HG02981 (cell line): Measurements from ENCODE around the gene MYBPH.

ENCODE experiments used
- ATAC-seq: cut with Tn5 transposase; IDR thresholded peaks from one replicate; pipeline ENCODE4 v1.9.1; 2021; ENCODE audit warnings: mild to moderate bottlenecking, moderate library complexity; ENCODE audit not compliant: unreplicated experiment

MYBPH gene

DNA sequence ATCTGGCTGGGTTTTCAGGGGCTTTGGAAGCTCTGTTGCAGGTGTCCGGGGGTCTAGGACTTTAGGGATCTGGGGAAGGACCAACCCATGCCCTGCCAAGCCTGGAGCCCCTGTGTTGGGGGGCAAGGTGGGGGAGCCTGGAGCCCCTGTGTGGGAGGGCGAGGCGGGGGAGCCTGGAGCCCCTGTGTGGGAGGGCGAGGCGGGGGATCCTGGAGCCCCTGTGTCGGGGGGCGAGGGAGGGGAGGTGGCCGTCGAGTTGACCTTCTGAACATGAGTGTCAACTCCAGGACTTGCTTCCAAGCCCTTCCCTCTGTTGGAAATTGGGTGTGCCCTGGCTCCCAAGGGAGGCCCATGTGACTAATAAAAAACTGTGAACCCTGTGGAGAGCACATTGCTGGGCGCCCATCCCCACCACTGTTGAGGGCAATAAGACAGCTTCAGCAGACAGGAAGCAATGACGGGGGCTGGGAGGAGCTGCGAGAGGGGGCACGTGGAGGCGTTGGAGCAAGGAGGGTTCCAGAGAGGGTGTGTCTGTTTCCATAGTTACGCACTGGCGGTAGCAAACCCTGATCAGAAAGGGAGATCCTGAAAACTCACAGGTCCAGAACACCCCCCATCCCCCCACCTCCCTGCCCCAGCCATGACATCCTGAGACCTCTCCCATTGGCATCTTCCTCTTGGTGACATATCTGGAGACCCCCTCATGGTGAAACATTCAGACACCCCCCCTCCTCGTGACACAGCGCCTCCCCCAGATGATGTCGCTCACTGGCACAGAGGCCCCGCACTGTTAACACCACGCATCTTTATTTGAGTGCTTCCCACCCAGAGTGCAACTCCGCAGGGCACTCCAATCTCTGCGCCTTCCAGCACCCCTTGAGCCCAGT, 8.4 kb downstream of the MYBPH start:
- ATAC-seq = no peak

DNA sequence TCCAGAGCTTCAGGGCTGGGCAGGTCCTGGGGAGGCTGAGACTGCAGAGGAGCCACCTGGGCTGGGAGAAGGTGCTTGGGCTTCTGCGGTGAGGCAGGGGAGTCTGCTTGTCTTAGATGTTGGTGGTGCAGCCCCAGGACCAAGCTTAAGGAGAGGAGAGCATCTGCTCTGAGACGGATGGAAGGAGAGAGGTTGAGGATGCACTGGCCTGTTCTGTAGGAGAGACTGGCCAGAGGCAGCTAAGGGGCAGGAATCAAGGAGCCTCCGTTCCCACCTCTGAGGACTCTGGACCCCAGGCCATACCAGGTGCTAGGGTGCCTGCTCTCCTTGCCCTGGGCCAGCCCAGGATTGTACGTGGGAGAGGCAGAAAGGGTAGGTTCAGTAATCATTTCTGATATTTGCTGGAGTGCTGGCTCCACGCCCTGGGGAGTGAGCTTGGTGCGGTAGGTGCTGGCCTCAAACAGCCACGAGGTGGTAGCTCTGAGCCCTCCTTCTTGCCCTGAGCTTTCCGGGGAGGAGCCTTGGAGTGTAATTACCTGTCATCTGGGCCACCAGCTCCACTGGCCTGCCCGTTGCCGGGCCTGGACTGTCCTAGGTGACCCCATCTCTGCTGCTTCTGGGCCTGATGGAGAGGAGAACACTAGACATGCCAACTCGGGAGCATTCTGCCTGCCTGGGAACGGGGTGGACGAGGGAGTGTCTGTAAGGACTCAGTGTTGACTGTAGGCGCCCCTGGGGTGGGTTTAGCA, 9.3 kb downstream of the MYBPH start:
- no peak for ATAC-seq

DNA sequence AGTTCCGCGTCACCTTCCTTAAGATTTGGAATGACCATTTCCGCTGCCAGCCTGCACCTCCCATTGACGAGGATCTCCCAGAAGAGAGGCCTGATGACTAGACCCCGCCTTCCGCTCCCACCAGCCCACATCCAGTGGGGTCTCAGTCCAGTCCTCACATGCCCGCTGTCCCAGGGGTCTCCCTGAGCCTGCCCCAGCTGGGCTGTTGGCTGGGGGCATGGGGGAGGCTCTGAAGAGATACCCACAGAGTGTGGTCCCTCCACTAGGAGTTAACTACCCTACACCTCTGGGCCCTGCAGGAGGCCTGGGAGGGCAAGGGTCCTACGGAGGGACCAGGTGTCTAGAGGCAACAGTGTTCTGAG, 9.8 kb downstream of the MYBPH start:
- ATAC-seq = no peak

DNA sequence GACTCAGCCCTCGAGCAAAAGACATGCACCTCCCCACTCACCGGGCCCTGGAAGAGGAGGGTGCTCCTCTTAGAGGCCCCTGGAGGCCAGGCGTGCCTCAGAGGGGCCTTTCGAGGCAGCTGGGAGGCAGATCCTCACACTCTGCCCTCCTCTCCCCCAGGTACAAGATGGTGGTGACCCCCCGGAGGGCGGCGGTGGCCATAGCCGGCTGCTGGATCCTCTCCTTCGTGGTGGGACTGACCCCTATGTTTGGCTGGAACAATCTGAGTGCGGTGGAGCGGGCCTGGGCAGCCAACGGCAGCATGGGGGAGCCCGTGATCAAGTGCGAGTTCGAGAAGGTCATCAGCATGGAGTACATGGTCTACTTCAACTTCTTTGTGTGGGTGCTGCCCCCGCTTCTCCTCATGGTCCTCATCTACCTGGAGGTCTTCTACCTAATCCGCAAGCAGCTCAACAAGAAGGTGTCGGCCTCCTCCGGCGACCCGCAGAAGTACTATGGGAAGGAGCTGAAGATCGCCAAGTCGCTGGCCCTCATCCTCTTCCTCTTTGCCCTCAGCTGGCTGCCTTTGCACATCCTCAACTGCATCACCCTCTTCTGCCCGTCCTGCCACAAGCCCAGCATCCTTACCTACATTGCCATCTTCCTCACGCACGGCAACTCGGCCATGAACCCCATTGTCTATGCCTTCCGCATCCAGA, 10.4 kb downstream of the MYBPH start:
- no peak for ATAC-seq

DNA sequence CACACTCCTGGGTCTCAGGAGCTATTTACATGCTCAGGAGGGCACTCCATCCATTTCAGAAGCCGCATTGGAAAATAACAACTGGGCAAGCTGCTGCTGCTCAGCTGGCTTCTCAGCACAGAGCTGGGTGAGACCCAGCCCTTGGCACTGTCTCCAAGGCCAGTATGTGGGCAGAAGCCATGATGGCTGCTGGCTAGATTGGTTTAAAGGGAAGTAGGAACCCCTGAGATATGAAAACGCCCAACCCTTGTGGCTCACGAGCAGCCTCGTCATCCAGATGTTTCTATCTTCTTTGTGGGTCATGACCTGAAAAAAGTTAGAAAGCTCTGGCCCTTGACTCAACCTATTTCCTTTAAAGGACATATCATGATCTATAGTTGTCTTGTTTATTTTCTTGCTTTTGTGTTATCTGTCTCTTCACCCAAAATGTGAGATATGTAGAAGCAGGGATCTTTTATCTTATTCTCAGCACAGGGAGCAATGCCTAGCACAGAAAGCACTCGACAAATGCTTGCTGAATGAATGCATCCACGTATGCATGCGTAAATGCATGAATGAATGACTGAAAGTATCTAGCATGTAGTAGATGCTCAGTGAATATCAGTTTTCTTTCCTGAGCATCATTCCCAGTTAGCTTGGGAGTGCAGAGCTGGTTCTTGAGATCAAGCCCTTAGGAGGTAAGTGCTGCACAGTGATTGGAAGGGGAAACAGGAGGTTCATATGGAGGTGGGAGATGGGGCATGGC, 11.6 kb downstream of the MYBPH start:
- ATAC-seq = no peak

DNA sequence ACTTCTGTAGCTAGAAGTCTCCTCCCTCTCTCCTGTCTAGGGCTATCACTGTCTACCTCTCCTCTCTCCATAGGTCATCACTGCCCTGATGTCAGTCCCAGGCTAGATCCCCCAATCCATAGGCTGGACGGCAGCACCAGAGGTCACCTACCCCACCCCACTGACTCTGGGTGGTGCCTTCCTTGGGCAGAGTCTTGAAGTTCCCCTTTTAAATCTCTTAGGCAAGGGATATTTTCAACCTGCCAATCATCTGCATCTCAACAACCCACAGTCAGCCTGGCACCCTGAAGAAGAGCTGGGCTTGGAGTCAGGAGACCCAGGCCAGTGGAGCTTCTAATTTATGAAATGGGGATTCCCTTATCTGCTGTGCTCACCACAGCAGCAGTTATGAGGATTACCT, 13.2 kb downstream of the MYBPH start:
- no peak for ATAC-seq

DNA sequence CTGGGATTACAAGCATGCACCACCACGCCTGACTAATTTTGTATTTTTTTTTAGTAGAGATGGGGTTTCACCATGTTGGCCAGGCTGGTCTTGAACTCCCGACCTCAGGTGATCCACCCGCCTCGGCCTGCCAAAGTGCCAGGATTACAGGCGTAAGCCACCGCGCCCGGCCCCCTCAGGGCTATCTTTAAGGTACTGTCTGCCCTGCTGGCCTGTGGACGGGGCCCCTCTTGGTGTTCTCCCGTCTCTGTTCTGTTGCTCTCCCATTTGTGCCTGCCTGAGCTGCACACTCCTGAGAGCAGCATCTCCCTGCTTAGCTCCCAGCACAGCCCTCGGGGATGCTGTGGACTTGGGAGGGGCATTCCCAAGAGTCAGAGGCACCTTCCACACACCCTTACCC, 13.9 kb downstream of the MYBPH start:
- no peak for ATAC-seq

DNA sequence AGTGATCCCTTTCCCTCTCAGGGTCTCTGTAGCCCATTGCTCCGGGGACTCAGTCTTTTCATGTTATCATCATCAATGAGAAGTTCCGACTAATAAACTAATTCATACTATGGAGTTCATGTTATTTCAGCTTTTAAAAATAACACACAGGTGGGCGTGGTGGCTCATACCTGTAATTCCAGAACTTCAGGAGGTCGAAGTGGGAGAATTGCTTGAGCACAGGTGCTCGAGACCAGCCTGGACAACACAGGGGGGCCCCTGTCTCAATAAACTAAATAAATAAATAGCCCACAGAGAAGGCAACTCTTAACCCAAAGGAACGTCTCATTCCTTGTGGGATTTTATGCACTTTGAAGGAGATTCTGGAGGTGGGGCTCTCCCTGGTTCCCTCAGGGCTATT, 14.5 kb downstream of the MYBPH start:
- ATAC-seq = no peak

DNA sequence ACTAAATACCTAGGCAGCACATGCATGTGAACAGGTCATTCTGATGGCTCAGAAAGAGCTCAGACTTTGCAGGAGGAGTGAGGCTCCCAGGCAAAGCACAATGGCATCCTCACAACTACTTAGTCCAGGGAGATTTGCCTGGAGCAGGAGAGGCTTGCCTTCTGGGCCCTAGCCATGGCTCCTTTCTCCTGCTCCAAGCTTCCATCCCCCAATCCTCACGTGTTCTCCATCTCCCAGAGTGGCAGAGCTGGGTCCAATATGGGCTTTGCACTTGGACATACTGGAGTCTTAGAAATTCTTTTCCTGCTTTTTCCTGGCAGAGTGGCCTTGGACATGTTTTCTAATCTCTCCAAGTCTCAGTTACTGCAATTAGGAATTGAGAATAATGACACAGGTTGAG, 15.8 kb downstream of the MYBPH start:
- no peak for ATAC-seq

DNA sequence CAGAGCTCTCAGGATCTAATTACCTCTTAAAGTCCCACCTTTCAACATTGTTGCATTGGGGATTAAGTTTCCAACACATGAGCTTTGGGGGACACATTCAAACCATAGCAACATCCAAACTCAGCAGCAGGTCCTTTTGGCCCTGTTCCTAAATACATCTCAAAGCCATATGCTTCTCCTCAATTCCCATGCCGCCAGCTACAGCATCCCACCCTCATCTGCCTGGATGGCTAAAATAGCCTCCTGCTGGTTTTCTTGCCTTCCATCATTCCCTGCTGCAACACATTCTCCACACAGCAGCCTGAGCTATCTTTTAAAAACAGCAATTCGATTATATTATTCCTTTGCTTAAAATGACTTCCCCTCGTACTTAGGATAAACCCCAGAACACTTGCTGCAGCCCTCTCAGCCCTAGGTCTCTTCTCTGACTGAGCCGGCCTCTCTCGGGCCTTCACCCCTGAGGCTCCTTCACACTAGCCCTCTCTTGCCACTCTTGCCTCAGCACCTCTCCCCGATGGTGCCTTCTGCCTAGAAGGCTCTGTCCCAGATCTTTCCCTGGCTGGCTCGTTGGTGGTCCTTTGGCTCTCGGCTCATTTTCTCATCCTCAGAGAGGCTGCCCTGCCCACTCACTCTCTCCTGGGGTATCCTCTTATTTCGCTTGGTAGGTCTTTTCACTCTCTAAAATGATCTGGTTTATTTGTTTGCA, 16.5 kb downstream of the MYBPH start:
- no peak for ATAC-seq

DNA sequence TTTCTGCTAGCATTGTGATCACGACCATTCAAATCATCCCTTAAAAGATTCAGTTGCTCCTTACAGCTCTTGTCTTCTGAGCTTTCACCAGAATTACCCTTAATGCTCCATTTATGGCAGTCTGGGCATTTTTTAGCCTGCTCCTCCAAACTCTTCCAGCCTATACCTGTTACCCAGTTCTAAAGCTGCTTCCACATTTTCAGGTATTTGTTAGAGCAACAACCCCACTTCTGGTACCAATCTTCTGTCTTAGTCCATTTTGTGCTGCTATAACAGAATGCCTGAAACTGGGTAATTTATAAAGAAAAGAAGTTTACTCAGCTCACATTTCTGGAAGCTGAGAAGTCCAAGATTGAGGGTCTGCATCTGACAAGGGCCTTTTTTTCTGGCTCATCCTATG, 17.2 kb downstream of the MYBPH start:
- ATAC-seq = no peak

DNA sequence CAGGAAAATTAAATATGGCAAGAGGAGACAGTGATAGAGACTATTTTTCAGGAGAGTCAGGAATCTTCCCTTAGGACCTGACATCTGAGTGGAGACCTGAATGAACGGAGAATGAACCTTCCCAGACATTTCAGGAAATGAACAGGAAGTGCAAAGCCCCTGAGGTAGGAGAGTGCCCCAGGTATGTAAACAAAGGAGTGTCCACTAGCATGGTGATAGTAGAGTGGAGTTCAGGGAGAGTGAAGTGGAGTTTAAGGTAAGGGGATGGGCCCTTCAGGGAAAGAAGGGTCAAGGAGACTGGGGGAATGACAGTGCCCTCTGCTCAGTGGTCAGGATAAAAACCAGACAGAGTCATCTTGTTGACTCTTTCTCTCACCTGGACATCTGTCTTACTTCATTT, 19.3 kb downstream of the MYBPH start:
- no peak for ATAC-seq

DNA sequence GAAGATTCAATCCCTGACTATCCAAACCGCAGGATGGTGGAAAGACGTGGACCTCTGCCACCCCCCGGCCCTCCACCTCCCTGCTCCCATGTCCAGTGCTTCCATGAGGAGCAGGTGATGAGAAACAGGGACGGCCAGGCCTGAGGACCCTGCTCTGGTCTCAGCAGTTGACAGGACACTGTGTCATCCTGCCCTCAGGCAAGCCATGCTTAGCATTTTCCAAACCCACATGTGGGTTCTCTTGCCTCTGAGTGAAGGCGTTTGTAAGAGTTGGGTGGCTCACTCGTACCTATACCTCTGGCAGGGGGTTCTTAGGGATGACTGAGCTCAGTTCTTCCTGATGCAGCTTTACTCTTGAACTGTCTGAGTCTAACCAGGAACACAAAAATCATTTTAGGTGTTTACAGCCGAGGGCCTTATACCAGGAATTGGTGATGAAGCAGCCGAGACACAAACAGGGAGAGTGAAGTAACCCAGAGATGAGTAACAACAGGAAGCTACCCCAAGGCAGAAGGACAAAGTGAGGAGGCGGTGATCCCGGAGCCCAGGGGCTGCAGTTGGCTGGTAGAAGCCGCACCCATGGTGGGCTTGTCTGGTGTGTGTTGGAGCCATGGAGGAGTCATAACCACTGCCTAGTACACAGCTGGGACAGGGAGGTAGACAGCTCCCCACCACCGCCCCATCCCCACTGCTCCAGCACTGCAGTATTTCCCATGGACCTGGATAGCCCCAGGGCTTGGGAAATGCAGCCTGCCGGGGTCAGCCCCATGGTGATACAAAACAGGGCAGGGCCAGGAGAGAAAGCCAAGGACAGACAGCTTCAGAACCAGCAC, 21.4 kb downstream of the MYBPH start:
- no peak for ATAC-seq

DNA sequence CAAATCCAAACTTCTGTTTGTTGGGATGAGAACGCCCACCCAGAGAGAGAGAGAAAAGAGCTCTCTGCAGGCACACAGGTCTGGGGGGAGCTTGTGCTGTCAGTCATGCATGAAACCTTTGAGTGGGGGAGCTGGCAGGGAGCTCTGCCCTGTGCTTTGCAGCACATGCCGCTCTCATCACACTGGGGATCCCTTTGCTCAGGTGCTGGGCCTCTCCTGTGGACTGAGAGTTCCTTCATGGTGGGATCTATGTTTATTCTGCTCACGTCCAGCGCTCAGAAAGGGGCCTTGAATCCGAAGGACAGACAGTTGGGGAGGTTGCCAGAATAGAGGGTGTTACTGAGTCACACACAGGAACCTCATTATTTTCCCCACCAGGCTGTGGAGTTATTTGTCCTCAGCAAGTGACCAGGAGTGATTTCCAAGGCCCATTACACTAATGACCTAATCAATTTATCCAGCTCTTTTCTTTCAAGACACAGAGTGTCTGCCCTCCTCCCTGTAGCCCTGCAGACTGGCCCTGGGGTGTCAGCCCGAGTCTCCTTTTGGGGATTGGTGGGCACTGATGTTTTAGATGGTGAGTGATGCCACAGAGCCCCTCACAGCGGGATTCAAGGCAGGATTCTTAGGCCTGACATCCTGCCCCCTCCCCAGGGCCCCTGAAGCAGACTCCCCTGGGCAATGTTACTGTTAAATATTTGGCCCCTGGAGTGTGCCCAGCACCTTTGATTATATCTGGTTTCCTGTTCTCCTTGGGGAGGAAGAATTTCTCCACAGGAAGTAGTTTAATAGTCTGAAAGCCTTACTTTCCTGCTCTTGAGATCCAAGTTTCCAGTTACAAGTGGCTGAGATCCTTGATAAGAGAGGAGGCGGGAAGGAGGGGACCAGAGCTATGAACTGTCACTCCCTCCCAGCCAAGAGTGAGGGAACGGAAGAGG, 22.3 kb downstream of the MYBPH start:
- no peak for ATAC-seq

DNA sequence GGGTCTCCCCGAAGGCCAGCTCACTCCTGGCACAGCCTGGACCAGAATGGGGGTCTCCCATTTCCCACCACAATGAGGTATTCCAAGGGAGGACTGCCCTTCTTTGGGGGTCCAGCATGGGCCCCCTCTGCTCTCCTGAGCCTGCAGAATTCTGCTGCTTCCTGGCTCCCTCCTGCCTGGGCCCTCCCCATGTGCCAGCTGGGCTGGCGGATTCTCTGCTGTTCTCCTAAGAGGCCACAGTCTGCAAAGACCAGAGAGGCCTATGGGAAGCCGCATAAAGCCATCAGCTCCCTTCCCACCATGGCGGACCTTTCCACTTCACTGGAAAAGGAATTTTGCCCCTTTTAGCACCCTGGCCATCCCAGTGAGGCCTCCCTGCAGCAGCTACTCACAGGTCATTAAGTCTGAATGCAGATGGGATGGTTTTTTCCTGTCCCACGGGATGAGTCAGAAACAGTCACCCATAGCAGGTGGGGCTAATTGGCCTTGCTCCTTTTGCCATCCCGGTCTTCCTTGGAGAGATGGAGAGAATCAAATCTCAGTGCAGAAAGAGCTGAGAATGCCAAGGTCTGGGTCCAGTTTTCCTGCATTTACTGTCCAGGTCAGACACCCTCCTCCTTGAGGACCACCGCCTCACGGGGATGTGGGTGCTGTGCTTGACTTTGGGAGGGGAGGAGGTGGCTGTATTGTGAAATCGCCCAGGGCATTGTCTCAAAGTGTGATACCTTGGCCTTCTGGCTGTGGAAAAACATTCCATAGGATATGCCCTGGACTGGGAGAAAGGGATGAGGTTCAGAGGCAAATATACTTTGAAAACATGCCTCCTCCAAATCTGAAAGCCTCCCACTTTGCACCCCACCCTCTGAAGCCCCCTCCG, 23.2 kb downstream of the MYBPH start:
- no peak for ATAC-seq

DNA sequence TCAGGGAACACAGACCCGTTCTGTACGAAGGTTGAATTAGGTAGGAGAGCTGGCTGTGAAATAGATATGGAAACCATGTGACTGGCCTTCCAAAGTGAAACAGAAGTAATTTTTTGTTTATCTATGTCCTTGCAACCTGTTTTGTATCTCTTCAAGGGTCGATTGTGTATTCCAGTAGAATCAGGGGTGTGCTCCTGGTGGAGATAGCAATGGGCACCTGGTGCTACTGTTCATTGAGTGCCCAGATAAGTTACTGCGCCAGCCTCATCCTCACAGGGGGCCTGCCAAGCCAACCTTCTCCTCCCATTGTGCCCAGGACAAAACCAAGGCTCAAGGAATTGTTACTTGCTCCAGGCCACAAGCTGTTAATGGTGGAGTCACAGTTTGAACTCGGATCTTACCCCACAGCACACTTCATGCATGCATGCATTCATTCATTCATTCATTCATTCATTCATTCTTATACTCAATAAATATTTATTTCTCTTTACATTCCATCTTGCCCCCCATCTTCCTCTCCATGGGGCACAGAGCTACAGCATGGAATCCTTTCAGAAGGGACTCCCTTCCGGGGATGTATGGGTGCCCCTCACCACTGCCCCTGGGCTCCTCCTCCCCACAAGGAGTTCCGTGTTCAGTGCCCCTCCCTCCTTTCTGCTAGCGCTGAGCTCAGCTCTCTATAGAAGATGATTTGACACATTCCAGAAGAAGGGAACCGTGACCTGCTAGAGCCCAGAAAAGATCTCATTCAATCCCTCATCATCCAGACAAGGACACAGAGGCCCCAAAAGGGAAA, 24.1 kb downstream of the MYBPH start:
- no peak for ATAC-seq
